HCT116 (cell line): Measurements from ENCODE around the gene PRKCA. TPM values are rescaled to one million over a fixed set of nuclear protein-coding genes. Genes with fewer than 3 reads are reported as not detected.
"Not testable (repeated sequence)": the region's sequence is repeated elsewhere in the genome, so short reads cannot be mapped to it uniquely, and the experiment has no call there.

ENCODE experiments used
- ATAC-seq: fragments of 200-7000 bp; cut with Tn5 transposase; 2 replicates; pipeline ENCODE4 v1.9.1; 2020; ENCODE audit warnings: mild to moderate bottlenecking, moderate library complexity
- BruUV-seq: library from RNA; stranded (reverse); fragments of 400-500 nt; replicated peaks from 2 replicates; lab custom pipeline; 2021; lab: Mats Ljungman, UMichigan
- CTCF ChIA-PET: fragments of 300-600 bp; sonication (Branson Sonifier 250); formaldehyde crosslinking; loops from one replicate; lab custom pipeline; 2021; ENCODE audit warnings: antibody characterized with exemption; lab: Charles Lee
- POLR2A ChIA-PET: fragments of 300-600, 350-600 bp; sonication (Branson Sonifier 250); formaldehyde crosslinking; loops from one replicate; lab custom pipeline; 2021; ENCODE audit warnings: antibody characterized with exemption; lab: Charles Lee
- RAD21 ChIA-PET, 2 experiments: fragments of 300-600 bp; sonication (Branson Sonifier 250); formaldehyde crosslinking; loops; one replicate each; lab custom pipeline; 2023; ENCODE audit warnings: low total read pairs in 2 of 2; ENCODE audit not compliant: uncharacterized antibody in 2 of 2, unreplicated experiment in 2 of 2, low non-redundant PET in 1 of 2; lab: Charles Lee
- DNase-seq: peaks from one replicate; pipeline ENCODE4 v3.0.0-alpha.2; 2010; ENCODE audit warnings: low read depth, low spot score
- H2AFZ ChIP-seq: fragments of 200-600 bp; shearing (Covaris generic), sonication (generic); 2 replicates; pipeline ENCODE4 v1.6.1; 2017; ENCODE audit warnings: low read depth, mixed run types, mixed read lengths, antibody characterized with exemption, low read length; ENCODE audit not compliant: poor library complexity, severe bottlenecking
- H3K27ac ChIP-seq: 2 replicates; pipeline ENCODE4 v1.5.1; 2012; ENCODE audit warnings: low read depth, low read length
- H3K27me3 ChIP-seq: fragments of 200-600 bp; sonication (generic); 2 replicates; pipeline ENCODE4 v1.6.1; 2016; ENCODE audit warnings: mixed run types, low read length, mixed read lengths; ENCODE audit not compliant: insufficient read depth
- H3K36me3 ChIP-seq, 2 experiments: fragments of 200-500 bp in 1 of 2; fragments of 200-600 bp in 1 of 2; sonication (Bioruptor generic) in 1 of 2; sonication (generic) in 1 of 2; 2 replicates each; pipeline versions ENCODE4 v1.5.1 to v1.6.1; 2014 to 2016; ENCODE audit warnings: low read length in 2 of 2, inconsistent platforms in 1 of 2, mixed read lengths in 1 of 2, mixed run types in 1 of 2; ENCODE audit not compliant: insufficient read depth in 2 of 2, control insufficient read depth in 1 of 2
- H3K4me1 ChIP-seq, 2 experiments: fragments of 200-600 bp in 1 of 2; sonication (generic) in 1 of 2; 2 replicates each; pipeline versions ENCODE4 v1.5.1 to v1.6.1; 2012 to 2017; ENCODE audit warnings: low read length in 2 of 2, inconsistent platforms in 1 of 2, mild to moderate bottlenecking in 1 of 2, mixed read lengths in 1 of 2, mixed run types in 1 of 2, moderate library complexity in 1 of 2; ENCODE audit not compliant: insufficient read depth in 2 of 2, control insufficient read depth in 1 of 2
- H3K4me2 ChIP-seq: fragments of 200-600 bp; sonication (generic); 2 replicates; pipeline ENCODE4 v1.6.1; 2017; ENCODE audit warnings: mixed run types, low read length, mixed read lengths
- H3K4me3 ChIP-seq, 2 experiments: fragments of 200-600 bp in 1 of 2; sonication (generic) in 1 of 2; replicated peaks in 1 of 2; 2 replicates each; pipeline ENCODE4 v1.5.1; 2011 to 2016; ENCODE audit warnings: low read length in 2 of 2, control low read depth in 1 of 2, low read depth in 1 of 2, mild to moderate bottlenecking in 1 of 2, mixed read lengths in 1 of 2, mixed run types in 1 of 2
- H3K79me2 ChIP-seq: fragments of 200-600 bp; sonication (generic); 2 replicates; pipeline ENCODE4 v1.6.1; 2017; ENCODE audit warnings: mild to moderate bottlenecking, mixed run types, low read length, moderate library complexity, mixed read lengths; ENCODE audit not compliant: insufficient read depth
- H3K9ac ChIP-seq: fragments of 200-600 bp; sonication (generic); 2 replicates; pipeline ENCODE4 v1.6.1; 2016; ENCODE audit warnings: low read length, mixed read lengths
- H3K9me2 ChIP-seq: fragments of 200-600 bp; sonication (generic), shearing (Covaris generic); 2 replicates; pipeline ENCODE4 v1.6.1; 2017; ENCODE audit warnings: mixed run types, mild to moderate bottlenecking, moderate library complexity; ENCODE audit not compliant: insufficient read depth
- H3K9me3 ChIP-seq, 2 experiments: fragments of 200-500 bp in 1 of 2; fragments of 200-600 bp in 1 of 2; sonication (Bioruptor generic) in 1 of 2; sonication (generic) in 1 of 2; 2 replicates each; pipeline ENCODE4 v1.6.1; 2014 to 2017; ENCODE audit warnings: low read length in 2 of 2, mixed read lengths in 2 of 2, inconsistent platforms in 1 of 2, low read depth in 1 of 2, mild to moderate bottlenecking in 1 of 2, mixed run types in 1 of 2, moderate library complexity in 1 of 2; ENCODE audit not compliant: control insufficient read depth in 1 of 2, insufficient read depth in 1 of 2
- H4K20me1 ChIP-seq: fragments of 200-600 bp; sonication (generic), shearing (Covaris generic); 2 replicates; pipeline ENCODE4 v1.6.1; 2017; ENCODE audit warnings: mixed run types, mild to moderate bottlenecking, moderate library complexity; ENCODE audit not compliant: insufficient read depth
- CBX3 ChIP-seq: IDR thresholded peaks from 2 replicates; pipeline ENCODE4 v1.6.1; 2012; ENCODE audit warnings: low read depth
- CEBPB ChIP-seq: IDR thresholded peaks from 2 replicates; pipeline ENCODE4 v1.6.1; 2012; ENCODE audit warnings: low read depth
- EGR1 ChIP-seq: IDR thresholded peaks from 2 replicates; pipeline ENCODE4 v1.6.1; 2012; ENCODE audit warnings: low read depth
- EZH2 ChIP-seq: fragments of 200-600 bp; sonication (generic); IDR thresholded peaks from 2 replicates; pipeline ENCODE4 v1.6.1; 2017; ENCODE audit warnings: antibody characterized with exemption, mixed run types
- EZH2phosphoT487 ChIP-seq: fragments of 200-600 bp; IDR thresholded peaks from 2 replicates; pipeline ENCODE4 v1.6.1; 2018; ENCODE audit warnings: antibody characterized with exemption, borderline replicate concordance
- FOSL1 ChIP-seq: IDR thresholded peaks from 2 replicates; pipeline ENCODE4 v1.6.1; 2012; ENCODE audit warnings: low read depth
- JUND ChIP-seq: IDR thresholded peaks from 2 replicates; pipeline ENCODE4 v1.6.1; 2012
- POLR2A ChIP-seq: IDR thresholded peaks from 2 replicates; pipeline ENCODE4 v1.7.0; 2011; ENCODE audit warnings: borderline replicate concordance; ENCODE audit not compliant: insufficient read depth, insufficient read length; ENCODE audit errors: extremely low read depth
- POLR2AphosphoS5 ChIP-seq: IDR thresholded peaks from 2 replicates; pipeline ENCODE4 v1.6.1; 2011; ENCODE audit warnings: mild to moderate bottlenecking, low read depth, low read length, moderate library complexity
- RAD21 ChIP-seq: IDR thresholded peaks from 2 replicates; pipeline ENCODE4 v1.6.1; 2012; ENCODE audit warnings: low read depth, mild to moderate bottlenecking
- SIN3A ChIP-seq: IDR thresholded peaks from 2 replicates; pipeline ENCODE4 v1.6.1; 2012; ENCODE audit warnings: low read depth
- SP1 ChIP-seq: IDR thresholded peaks from 2 replicates; pipeline ENCODE4 v1.6.1; 2012; ENCODE audit warnings: low read depth
- ZNF274 ChIP-seq: fragments of 200-500 bp; sonication (Bioruptor generic); IDR thresholded peaks from 2 replicates; pipeline ENCODE4 v1.6.1; 2014; ENCODE audit warnings: mild to moderate bottlenecking, low read depth, low read length, inconsistent platforms
- intact Hi-C: fragments of 100-400 bp; cut with micrococcal nuclease; formaldehyde crosslinking; loops from 2 replicates; pipeline ENCODE4 v1.10.0; 2022
- total RNA-seq: library from RNA; stranded (reverse); gene quantifications from one replicate; pipeline ENCODE4 v1.2.1, GENCODE V29; 2021; ENCODE audit not compliant: unreplicated experiment
- TF ChIP-seq, protein P1 (sequence below): IDR thresholded peaks from 2 replicates; pipeline ENCODE4 v1.6.1; 2012; ENCODE audit warnings: low read depth
- TF ChIP-seq, protein P2 (sequence below), 3 experiments: fragments of 200-600 bp in 1 of 3; sonication (generic) in 1 of 3; IDR thresholded peaks in 2 of 3; conservative IDR thresholded peaks in 1 of 3; 2 replicates each; pipeline ENCODE4 v1.5.1; 2012 to 2017; ENCODE audit warnings: low read depth in 2 of 3, low read length in 2 of 3, antibody characterized with exemption in 1 of 3, borderline replicate concordance in 1 of 3, control low read depth in 1 of 3, mild to moderate bottlenecking in 1 of 3, mixed read lengths in 1 of 3, mixed run types in 1 of 3, moderate library complexity in 1 of 3; ENCODE audit not compliant: insufficient read depth in 1 of 3

PRKCA gene
- total RNA-seq, 1 experiment from 2014 or later, result 18.8 TPM

DNA sequence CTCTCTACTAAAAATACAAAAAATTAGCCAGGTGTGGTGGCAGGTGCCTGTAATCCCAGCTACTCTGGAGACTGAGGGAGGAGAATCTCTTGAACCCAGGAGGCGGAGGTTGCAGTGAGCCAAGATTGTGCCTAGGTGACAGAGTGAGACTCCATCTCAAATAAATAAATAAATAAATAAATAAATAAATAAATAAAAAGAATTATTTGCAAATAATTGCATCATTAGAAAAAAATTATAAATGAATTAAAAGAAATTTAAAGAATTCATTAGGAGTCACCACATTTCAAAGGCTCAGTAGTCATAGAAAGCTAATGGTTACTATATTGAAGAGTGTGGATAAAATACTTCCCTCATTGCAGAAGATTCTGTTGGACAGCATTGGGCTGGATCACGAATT is 322.2 kb downstream of the PRKCA start:
- ATAC-seq, POLR2A ChIA-PET, BruUV-seq, H2AFZ ChIP-seq, H3K4me2 ChIP-seq, DNase-seq, H3K9ac ChIP-seq, H3K27me3 ChIP-seq, H3K36me3 ChIP-seq, H3K27ac ChIP-seq, H3K9me2 ChIP-seq, H3K9me3 ChIP-seq, H3K4me3 ChIP-seq, H3K4me1 ChIP-seq, H3K79me2 ChIP-seq, H4K20me1 ChIP-seq: not testable (repeated sequence)
- intact Hi-C loops, result loop anchor here (1.0 to 2.0 kb wide), 3 partner anchors 48 to 424 kb away; no protein-coding TSS in a partner anchor
- ChIA-PET RAD21 (interaction anchor here in 1 of 2 experiments (1.0 kb wide), 1 partner anchor 335 kb away, joined by 3 read pairs; no protein-coding TSS in a partner anchor), CTCF (interaction anchor here (1.0 to 1.4 kb wide), 4 partner anchors 49 to 423 kb away, joined by 3 to 6 read pairs (median 4); no protein-coding TSS in a partner anchor)

DNA sequence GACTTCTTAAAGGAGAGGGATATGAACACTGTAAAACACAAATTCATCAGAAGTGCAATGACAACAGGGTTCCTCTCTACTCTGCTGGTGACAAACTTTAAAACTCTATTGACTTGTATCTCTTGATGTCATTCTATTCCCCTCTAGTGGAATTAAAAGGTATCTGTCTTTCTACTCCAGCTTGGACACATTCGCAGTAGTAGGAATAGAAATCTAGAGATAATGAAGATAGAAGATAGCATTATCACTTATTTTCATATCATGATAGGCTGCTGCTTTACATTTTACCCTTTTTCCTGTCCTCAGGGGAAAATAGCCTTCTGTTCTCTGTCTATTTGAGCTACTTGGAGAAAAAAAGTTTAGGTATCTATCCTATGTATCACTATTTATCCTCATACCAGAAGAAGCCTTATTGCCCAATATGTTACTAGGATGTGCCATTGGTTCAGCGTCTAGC is 322.9 kb downstream of the PRKCA start:
- no peaks in the 10 kb centered on the region for H3K4me1 ChIP-seq
- RAD21 ChIA-PET, result interaction anchor here in 1 of 2 experiments (1.0 to 1.2 kb wide), 2 partner anchors 9 to 335 kb away, joined by 3 to 4 read pairs; no protein-coding TSS in a partner anchor
- no TSS peak for BruUV-seq
- H3K9me3 ChIP-seq, result no peaks in the 10 kb centered on the region
- no peaks in the 10 kb centered on the region for H4K20me1 ChIP-seq
- H3K79me2 ChIP-seq, result no peaks in the 10 kb centered on the region
- H2AFZ ChIP-seq, result no peak overlapping the region
- H3K4me3 ChIP-seq, result no peak overlapping the region
- H3K9me2 ChIP-seq, result no peaks in the 10 kb centered on the region
- peak; percentile 89 for ATAC-seq
- POLR2A ChIA-PET, result no interaction called here
- no peak overlapping the region for H3K9ac ChIP-seq
- H3K36me3 ChIP-seq, result no peaks in the 10 kb centered on the region
- DNase-seq, result peak; percentile 42
- CTCF ChIA-PET, result interaction anchor here (0.8 to 1.4 kb wide), 5 partner anchors 49 to 425 kb away, joined by 3 to 8 read pairs (median 5); no protein-coding TSS in a partner anchor
- H3K27me3 ChIP-seq, result no peaks in the 10 kb centered on the region
- no peak overlapping the region for H3K4me2 ChIP-seq
- intact Hi-C loops, result loop anchor here (1.0 to 2.0 kb wide), 3 partner anchors 47 to 425 kb away; no protein-coding TSS in a partner anchor
- no peak overlapping the region for H3K27ac ChIP-seq
- TF ChIP-seq SIN3A, result no peak
- no peak for TF ChIP-seq POLR2A
- no peak for TF ChIP-seq CEBPB
- peak; percentile 88 for TF ChIP-seq RAD21
- no peak for TF ChIP-seq ZNF274
- TF ChIP-seq CBX3, result peak; percentile 21; the same call in 1 of the 2 replicates
- TF ChIP-seq, protein P1, sequence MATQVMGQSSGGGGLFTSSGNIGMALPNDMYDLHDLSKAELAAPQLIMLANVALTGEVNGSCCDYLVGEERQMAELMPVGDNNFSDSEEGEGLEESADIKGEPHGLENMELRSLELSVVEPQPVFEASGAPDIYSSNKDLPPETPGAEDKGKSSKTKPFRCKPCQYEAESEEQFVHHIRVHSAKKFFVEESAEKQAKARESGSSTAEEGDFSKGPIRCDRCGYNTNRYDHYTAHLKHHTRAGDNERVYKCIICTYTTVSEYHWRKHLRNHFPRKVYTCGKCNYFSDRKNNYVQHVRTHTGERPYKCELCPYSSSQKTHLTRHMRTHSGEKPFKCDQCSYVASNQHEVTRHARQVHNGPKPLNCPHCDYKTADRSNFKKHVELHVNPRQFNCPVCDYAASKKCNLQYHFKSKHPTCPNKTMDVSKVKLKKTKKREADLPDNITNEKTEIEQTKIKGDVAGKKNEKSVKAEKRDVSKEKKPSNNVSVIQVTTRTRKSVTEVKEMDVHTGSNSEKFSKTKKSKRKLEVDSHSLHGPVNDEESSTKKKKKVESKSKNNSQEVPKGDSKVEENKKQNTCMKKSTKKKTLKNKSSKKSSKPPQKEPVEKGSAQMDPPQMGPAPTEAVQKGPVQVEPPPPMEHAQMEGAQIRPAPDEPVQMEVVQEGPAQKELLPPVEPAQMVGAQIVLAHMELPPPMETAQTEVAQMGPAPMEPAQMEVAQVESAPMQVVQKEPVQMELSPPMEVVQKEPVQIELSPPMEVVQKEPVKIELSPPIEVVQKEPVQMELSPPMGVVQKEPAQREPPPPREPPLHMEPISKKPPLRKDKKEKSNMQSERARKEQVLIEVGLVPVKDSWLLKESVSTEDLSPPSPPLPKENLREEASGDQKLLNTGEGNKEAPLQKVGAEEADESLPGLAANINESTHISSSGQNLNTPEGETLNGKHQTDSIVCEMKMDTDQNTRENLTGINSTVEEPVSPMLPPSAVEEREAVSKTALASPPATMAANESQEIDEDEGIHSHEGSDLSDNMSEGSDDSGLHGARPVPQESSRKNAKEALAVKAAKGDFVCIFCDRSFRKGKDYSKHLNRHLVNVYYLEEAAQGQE, result no peak
- TF ChIP-seq EZH2, result no peak
- TF ChIP-seq POLR2AphosphoS5, result no peak
- TF ChIP-seq, protein P2, sequence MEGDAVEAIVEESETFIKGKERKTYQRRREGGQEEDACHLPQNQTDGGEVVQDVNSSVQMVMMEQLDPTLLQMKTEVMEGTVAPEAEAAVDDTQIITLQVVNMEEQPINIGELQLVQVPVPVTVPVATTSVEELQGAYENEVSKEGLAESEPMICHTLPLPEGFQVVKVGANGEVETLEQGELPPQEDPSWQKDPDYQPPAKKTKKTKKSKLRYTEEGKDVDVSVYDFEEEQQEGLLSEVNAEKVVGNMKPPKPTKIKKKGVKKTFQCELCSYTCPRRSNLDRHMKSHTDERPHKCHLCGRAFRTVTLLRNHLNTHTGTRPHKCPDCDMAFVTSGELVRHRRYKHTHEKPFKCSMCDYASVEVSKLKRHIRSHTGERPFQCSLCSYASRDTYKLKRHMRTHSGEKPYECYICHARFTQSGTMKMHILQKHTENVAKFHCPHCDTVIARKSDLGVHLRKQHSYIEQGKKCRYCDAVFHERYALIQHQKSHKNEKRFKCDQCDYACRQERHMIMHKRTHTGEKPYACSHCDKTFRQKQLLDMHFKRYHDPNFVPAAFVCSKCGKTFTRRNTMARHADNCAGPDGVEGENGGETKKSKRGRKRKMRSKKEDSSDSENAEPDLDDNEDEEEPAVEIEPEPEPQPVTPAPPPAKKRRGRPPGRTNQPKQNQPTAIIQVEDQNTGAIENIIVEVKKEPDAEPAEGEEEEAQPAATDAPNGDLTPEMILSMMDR (IDR thresholded peaks at IDR 0.05 in 2 of 3, conservative IDR thresholded peaks at IDR 0.05 in 1 of 3; ENCODE audit: borderline replicate concordance in 1 of 3, insufficient read depth in 1 of 3, low read depth in 2 of 3, low read length in 2 of 3), result peak; percentile 51 to 80 (median 77)
- TF ChIP-seq FOSL1, result no peak
- no peak for TF ChIP-seq JUND
- no peak for TF ChIP-seq EGR1
- no peak for TF ChIP-seq SP1
- no peak for TF ChIP-seq EZH2phosphoT487
